Activated CD4-positive, alpha-beta T cell treated with anti-CD3 and anti-CD28 coated beads, Interleukin-2, amount 10 ng/mL, durations not matched to agents 7 days and 5 days (primary cell): ENCODE results near the gene RNGTT. TPM values are rescaled to one million over a fixed set of nuclear protein-coding genes. Genes with fewer than 3 reads are reported as not detected.

Experiments
- CTCF ChIA-PET: fragments of 350-600 bp; sonication (Branson Sonifier 250); formaldehyde crosslinking; loops from one replicate; lab custom pipeline; 2021; ENCODE audit warnings: antibody characterized with exemption; lab: Charles Lee
- POLR2A ChIA-PET: fragments of 350-600 bp; sonication (Branson Sonifier 250); formaldehyde crosslinking; loops from one replicate; lab custom pipeline; 2021; ENCODE audit warnings: antibody characterized with exemption; lab: Charles Lee
- DNase-seq: peaks from one replicate; pipeline ENCODE4 v3.0.0-alpha.2; 2020
- H3K27ac Mint-ChIP-seq: one replicate; pipeline ENCODE4 v1.8.0; 2021; ENCODE audit warnings: mild to moderate bottlenecking, moderate library complexity, mixed read lengths
- H3K27me3 Mint-ChIP-seq: one replicate; pipeline ENCODE4 v1.8.0; 2021; ENCODE audit warnings: mixed read lengths
- H3K36me3 Mint-ChIP-seq: one replicate; pipeline ENCODE4 v1.8.0; 2021; ENCODE audit warnings: low read depth, mixed read lengths
- H3K4me1 Mint-ChIP-seq: one replicate; pipeline ENCODE4 v1.8.0; 2021; ENCODE audit warnings: mixed read lengths
- H3K4me3 Mint-ChIP-seq: one replicate; pipeline ENCODE4 v1.8.0; 2021; ENCODE audit warnings: mild to moderate bottlenecking, moderate library complexity, mixed read lengths
- H3K9me3 Mint-ChIP-seq: one replicate; pipeline ENCODE4 v1.8.0; 2021; ENCODE audit warnings: mixed read lengths
- total RNA-seq, 2 experiments: library from RNA; stranded (reverse); gene quantifications; one replicate each; pipeline ENCODE4 v1.2.3, GENCODE V29; 2021

The RNGTT gene
- total RNA-seq, 2 experiments from 2014 or later = 18.9 to 21.3 TPM

DNA sequence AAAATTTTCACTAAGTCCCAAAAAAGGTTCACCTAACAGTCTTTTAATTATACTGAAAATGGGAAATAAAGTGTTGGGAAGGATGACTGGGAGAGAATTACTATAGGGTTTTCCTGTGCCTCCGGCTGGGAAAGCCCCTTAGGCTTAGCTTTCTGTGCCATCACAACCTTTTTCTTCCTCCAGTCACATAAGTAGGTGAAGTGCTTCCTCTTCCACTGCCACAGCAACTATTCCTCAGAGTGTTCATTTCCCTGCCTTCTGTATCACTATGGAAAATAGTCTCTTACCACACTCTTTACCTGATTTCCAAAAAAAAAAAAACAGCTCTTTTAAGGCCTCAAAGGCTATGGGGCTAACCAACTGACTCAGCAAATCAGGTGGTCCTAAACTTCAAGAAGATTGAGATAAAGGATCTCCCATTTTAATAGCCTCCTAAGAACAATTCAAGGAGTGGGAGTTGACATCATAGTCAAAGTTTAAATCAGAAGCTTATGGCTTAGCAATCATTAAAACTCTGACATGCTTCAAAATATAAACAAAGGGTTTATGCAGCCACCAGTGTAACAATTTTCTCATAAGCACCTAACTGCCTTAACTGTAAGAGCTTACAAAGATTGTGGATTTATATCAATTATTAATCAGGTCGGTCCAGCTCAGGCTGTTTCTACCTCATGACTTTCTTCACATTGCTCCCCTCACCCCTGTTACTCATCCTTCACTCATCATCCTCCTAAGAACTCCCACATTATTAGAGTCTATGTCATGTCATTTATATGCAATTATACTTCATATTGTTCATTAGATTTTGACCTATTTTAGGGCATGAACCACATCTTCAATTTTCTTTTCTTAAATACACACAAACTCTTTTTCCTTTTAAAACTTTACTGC lies 95.3 kb downstream of the RNGTT start:
- no peak overlapping the region for H3K4me3 Mint-ChIP-seq
- no peaks in the 10 kb centered on the region for H3K27me3 Mint-ChIP-seq
- ChIA-PET CTCF (interaction anchor here (0.6 to 1.2 kb wide), 4 partner anchors 9 to 959 kb away, joined by 3 to 4 read pairs (median 4); no protein-coding TSS in a partner anchor), POLR2A (interaction anchor here (0.5 kb wide), 1 partner anchor 478 kb away, joined by 3 read pairs; no protein-coding TSS in a partner anchor)
- peaks cover 22% of the 10 kb centered on the region for H3K36me3 Mint-ChIP-seq
- peaks cover 25% of the 10 kb centered on the region for H3K4me1 Mint-ChIP-seq
- DNase-seq = no peak
- H3K9me3 Mint-ChIP-seq = no peaks in the 10 kb centered on the region
- H3K27ac Mint-ChIP-seq = no peak overlapping the region

DNA sequence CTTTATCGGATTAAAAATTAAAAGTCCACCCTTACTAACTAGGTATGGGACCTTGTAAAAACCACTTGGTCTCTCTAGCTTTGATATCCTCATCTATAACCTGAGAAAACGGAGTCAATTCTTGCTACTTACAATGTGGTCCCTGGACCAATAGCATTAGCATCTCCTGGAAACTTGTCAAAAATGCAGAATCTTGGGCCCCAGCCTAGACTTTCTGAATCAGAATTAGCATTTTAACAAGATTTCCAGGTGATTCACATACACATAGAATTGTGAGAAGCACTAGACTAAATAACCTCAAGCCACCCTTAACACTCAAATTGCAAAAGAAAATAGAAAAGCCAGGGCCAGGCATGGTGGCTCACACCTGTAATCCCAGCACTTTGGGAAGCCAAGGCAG lies 96.6 kb downstream of the RNGTT start:
- peaks cover 20% of the 10 kb centered on the region for H3K4me1 Mint-ChIP-seq
- no peaks in the 10 kb centered on the region for H3K27me3 Mint-ChIP-seq
- no peaks in the 10 kb centered on the region for H3K9me3 Mint-ChIP-seq
- DNase-seq = no peak
- H3K36me3 Mint-ChIP-seq = peaks cover 29% of the 10 kb centered on the region
- no peak overlapping the region for H3K4me3 Mint-ChIP-seq
- H3K27ac Mint-ChIP-seq = no peak overlapping the region
- ChIA-PET POLR2A (no interaction called here), CTCF (no interaction called here)

DNA sequence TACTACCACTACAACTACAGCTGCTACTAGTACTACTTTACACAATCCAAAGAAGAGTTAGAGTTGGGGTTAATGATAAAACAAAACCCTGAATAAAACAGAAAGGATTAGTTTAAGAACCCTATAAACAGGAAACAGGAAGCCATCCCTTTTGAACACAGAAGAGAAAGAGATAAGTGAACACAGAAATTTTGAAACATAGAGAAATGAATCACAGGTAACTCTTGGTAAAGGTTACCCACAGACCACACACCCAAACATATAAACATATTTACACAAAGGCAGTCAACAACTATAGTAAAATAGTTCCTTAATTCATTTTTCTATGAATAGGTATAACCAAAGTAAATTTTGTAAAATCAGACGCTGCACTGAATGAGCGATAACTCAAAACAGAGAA lies 98.1 kb downstream of the RNGTT start:
- no peaks in the 10 kb centered on the region for H3K27me3 Mint-ChIP-seq
- H3K4me1 Mint-ChIP-seq = peaks cover 20% of the 10 kb centered on the region
- ChIA-PET CTCF (no interaction called here), POLR2A (interaction anchor here (0.6 kb wide), 1 partner anchor 970 kb away, joined by 3 read pairs; no protein-coding TSS in a partner anchor)
- H3K9me3 Mint-ChIP-seq = no peaks in the 10 kb centered on the region
- H3K4me3 Mint-ChIP-seq = no peak overlapping the region
- peak overlapping the region; percentile 83 for H3K27ac Mint-ChIP-seq
- DNase-seq = no peak
- H3K36me3 Mint-ChIP-seq = peaks cover 29% of the 10 kb centered on the region

DNA sequence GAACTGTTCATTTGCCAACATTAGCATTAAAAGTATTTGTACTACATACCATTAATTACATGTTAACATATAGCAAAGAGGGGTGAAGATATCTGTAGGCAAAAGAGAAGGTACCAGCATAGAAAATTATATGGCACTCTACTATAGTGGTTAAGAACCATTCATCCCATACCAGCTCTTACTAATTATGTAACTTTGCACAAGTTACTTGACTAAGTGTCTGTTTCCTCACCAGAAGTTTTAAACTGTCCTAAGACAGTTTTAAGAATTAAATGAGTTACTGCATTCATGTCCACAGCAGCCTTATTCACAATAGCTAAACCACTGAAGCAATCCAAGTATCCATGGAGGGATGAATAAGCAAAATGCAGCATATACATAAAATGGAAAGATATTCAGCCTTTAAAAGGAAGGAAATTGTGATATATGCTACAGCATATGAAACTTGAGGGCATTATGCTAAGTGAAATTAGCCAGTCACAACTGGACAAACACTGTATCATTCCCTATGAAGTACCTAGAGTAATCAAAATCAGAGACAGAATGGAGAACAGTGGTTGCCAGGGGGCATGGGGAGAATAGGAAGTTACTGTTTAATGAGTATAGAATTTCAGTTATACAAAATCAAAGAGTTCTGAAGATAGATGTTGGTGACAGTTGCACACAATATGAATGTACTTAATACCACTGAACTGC lies 98.9 kb downstream of the RNGTT start:
- ChIA-PET CTCF (no interaction called here), POLR2A (no interaction called here)
- H3K36me3 Mint-ChIP-seq = peaks cover 29% of the 10 kb centered on the region
- DNase-seq = no peak
- peaks cover 20% of the 10 kb centered on the region for H3K4me1 Mint-ChIP-seq
- no peaks in the 10 kb centered on the region for H3K9me3 Mint-ChIP-seq
- H3K27me3 Mint-ChIP-seq = no peaks in the 10 kb centered on the region
- H3K27ac Mint-ChIP-seq = peak overlapping the region; percentile 58
- H3K4me3 Mint-ChIP-seq = no peak overlapping the region

DNA sequence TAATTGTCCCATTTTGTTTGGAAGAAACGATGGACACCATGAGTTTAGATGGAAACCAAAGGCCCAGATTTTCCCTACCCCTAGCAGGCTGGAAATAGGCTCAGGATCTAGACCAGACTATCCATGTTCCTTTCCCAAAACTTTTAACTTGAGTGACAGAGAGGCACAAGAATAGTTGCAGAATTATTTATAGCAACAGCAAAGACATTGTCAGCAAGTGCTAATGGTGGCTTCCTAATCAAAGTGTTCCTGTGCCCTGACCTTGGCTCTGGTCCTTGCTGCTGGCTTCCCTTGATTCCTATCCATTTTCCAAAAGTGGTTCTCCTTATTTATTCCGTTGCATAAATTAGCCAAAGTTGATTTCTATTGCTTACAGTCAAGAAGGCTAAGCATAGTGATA lies 103.1 kb downstream of the RNGTT start:
- ChIA-PET CTCF (no interaction called here), POLR2A (no interaction called here)
- H3K9me3 Mint-ChIP-seq = no peaks in the 10 kb centered on the region
- no peak overlapping the region for H3K4me3 Mint-ChIP-seq
- no peak overlapping the region for H3K27ac Mint-ChIP-seq
- no peaks in the 10 kb centered on the region for H3K27me3 Mint-ChIP-seq
- no peak for DNase-seq
- H3K36me3 Mint-ChIP-seq = peaks cover 18% of the 10 kb centered on the region
- H3K4me1 Mint-ChIP-seq = peaks cover 8% of the 10 kb centered on the region

DNA sequence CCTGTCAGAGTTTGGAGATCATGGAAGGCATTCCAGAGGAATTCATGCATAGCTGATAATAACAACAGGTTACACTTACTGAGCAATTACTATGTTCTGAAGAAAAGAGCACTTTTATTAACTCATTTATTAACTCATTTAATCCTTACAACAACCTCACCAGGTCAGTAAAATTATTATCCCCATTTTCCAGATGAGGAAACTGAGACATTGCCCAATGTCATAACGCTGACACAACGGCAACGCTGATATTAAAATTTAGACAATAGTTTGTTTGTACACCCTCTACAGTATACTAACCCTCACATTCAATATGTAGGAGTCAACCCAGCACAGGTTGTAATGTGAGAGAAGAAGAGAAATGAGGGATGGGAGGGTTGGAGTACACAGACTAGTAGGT lies 105.0 kb downstream of the RNGTT start:
- H3K4me1 Mint-ChIP-seq = no peaks in the 10 kb centered on the region
- POLR2A ChIA-PET = no interaction called here
- H3K27me3 Mint-ChIP-seq = no peaks in the 10 kb centered on the region
- H3K27ac Mint-ChIP-seq = no peak overlapping the region
- CTCF ChIA-PET = interaction anchor here (0.5 to 1.1 kb wide), 3 partner anchors 9 to 1136 kb away, joined by 3 to 6 read pairs (median 3); no protein-coding TSS in a partner anchor
- H3K9me3 Mint-ChIP-seq = no peaks in the 10 kb centered on the region
- H3K36me3 Mint-ChIP-seq = peaks cover 7% of the 10 kb centered on the region
- DNase-seq = no peak
- H3K4me3 Mint-ChIP-seq = no peak overlapping the region

DNA sequence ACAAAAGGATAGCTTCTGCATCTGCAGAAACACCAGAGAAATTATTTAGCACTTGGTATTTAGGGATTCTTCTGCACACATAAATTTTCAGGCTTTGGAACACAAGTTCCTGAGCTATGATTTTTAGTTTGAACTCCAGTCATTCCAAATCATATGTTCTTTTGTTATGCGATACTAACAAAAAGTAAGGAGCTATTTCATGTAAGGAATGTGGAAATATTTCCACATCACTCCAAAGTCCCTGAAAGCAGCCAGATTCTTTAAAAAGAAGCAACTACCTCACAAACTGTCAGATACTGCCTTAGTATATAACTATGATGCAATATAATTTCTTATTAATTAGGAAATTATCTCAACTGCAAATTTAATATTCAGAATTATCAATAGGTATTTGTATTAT lies 106.9 kb downstream of the RNGTT start:
- Mint-ChIP-seq H3K4me3 (no peak overlapping the region), H3K4me1 (no peaks in the 10 kb centered on the region), H3K9me3 (no peaks in the 10 kb centered on the region), H3K27me3 (no peaks in the 10 kb centered on the region), H3K27ac (no peak overlapping the region), H3K36me3 (peaks cover 5% of the 10 kb centered on the region)
- ChIA-PET POLR2A (no interaction called here), CTCF (interaction anchor here (0.8 to 1.2 kb wide), 2 partner anchors 16 to 1893 kb away, joined by 3 read pairs; no protein-coding TSS in a partner anchor)
- DNase-seq = no peak

DNA sequence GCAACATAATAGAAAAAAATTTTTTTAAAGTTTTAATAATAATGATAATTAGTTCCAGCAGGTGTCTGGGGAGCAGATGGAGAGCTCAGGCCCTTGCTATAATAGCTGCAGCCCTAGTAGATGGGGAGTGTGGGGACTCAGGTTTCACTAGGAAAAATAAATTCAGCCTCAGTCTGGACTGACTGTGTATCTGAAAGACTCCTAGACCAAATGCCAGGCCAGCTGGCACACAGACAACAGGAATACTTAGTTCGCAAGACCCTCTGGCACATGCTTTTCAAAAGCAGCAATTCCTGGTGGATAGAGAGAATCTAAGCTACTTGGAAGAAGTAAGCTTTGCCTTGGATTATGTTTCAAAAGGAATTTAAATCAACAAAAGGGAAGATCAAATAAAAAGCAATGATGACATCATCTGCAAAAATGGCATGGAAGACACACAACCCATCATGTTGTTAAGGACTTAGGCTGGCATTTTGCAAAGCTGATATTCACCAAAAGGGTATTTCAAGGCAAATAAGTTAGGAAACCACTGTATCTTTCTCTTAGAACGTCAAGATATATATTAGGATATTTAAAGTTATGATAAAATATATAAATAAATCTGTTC lies 107.8 kb downstream of the RNGTT start:
- Mint-ChIP-seq H3K36me3 (peaks cover 5% of the 10 kb centered on the region), H3K9me3 (no peaks in the 10 kb centered on the region), H3K4me1 (no peaks in the 10 kb centered on the region), H3K27me3 (no peaks in the 10 kb centered on the region), H3K27ac (no peak overlapping the region), H3K4me3 (no peak overlapping the region)
- DNase-seq = no peak
- ChIA-PET CTCF (interaction anchor here (0.7 to 1.2 kb wide), 2 partner anchors 17 to 1335 kb away, joined by 3 read pairs; no protein-coding TSS in a partner anchor), POLR2A (no interaction called here)

DNA sequence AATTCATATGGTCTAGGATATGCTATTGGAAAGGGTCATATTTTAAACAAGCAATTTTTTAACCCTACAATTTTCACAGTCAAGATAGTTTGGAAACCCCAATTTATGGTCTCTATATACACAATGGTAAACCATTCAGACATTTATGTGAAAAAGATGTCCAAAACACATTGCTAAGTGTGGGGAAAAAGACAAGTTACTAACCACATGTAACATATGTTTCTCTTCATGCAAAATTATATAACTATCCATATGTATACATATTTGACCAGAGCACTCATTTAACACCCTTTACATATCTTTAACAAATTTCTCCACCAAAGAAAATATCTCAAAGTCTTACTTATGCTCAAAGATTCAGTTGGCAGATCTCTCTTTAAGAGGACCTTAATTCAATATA lies 110.6 kb downstream of the RNGTT start:
- Mint-ChIP-seq H3K4me1 (no peaks in the 10 kb centered on the region), H3K36me3 (peaks cover 7% of the 10 kb centered on the region), H3K27ac (no peak overlapping the region), H3K27me3 (no peaks in the 10 kb centered on the region), H3K4me3 (no peak overlapping the region), H3K9me3 (no peaks in the 10 kb centered on the region)
- POLR2A ChIA-PET = no interaction called here
- DNase-seq = no peak
- CTCF ChIA-PET = no interaction called here

DNA sequence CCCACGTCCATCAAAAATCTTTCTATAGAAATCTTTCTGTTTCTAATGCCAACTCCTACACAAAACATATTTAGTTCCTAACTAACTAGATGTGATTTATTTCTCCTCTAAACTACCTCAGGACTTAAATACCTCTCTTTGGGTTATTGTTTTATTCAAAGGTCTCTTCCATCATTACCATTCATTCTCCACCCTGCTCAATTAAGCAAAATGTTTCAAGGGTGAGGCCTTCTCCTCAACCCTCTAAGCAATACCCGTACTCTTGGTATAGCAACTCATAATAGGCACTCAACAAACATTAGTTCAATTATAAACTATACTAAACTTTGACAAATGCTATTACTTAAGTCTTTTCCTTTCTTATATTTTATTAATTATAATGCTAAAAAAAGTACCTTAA lies 111.4 kb downstream of the RNGTT start:
- H3K9me3 Mint-ChIP-seq = no peaks in the 10 kb centered on the region
- ChIA-PET CTCF (no interaction called here), POLR2A (no interaction called here)
- no peak for DNase-seq
- no peaks in the 10 kb centered on the region for H3K27me3 Mint-ChIP-seq
- no peak overlapping the region for H3K27ac Mint-ChIP-seq
- H3K36me3 Mint-ChIP-seq = peaks cover 7% of the 10 kb centered on the region
- H3K4me1 Mint-ChIP-seq = no peaks in the 10 kb centered on the region
- no peak overlapping the region for H3K4me3 Mint-ChIP-seq

DNA sequence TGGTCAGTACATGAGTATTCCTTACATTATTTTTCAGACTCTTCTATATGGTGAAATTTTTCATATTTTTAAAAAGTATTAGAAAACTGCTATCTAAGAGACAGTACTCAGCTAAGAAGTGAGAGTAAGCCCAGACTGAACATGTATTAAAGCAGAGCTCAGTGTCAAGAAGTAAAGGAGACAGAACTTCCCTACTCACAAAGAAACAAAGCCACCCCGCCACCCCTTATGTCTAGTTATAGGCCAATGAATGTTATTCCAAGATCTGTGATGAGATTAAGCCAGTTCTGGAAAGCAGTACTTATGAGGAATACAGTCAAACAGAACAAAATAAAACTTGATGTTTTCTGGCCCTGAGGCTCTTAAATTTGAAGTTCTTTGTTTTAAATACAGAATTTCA lies 114.5 kb downstream of the RNGTT start:
- POLR2A ChIA-PET = no interaction called here
- DNase-seq = no peak
- Mint-ChIP-seq H3K27me3 (no peaks in the 10 kb centered on the region), H3K36me3 (peaks cover 17% of the 10 kb centered on the region), H3K9me3 (no peaks in the 10 kb centered on the region), H3K4me3 (no peak overlapping the region), H3K27ac (no peak overlapping the region), H3K4me1 (no peaks in the 10 kb centered on the region)
- CTCF ChIA-PET = no interaction called here

DNA sequence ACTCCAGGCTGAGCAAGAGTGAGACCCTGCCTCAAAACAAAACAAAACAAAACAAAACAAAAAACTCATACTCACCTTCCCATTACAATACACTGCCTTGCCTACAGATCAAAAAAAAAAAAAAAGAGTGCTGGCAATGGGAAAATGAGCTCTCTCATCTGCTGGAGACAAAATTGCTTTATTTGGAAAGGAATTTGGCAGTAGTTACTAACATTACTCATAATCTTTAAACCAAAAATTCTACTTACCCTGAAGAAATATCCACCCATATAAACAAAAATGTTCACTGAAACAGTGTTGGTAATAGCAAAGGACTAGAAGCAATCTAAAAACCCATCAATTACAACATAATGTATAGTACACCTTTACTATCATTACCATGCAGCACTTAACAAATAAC lies 120.4 kb downstream of the RNGTT start:
- CTCF ChIA-PET = no interaction called here
- no peak for DNase-seq
- no peak overlapping the region for H3K4me3 Mint-ChIP-seq
- no peaks in the 10 kb centered on the region for H3K4me1 Mint-ChIP-seq
- no peaks in the 10 kb centered on the region for H3K27me3 Mint-ChIP-seq
- peaks cover 38% of the 10 kb centered on the region for H3K36me3 Mint-ChIP-seq
- POLR2A ChIA-PET = no interaction called here
- peaks cover 2% of the 10 kb centered on the region for H3K9me3 Mint-ChIP-seq
- no peak overlapping the region for H3K27ac Mint-ChIP-seq

DNA sequence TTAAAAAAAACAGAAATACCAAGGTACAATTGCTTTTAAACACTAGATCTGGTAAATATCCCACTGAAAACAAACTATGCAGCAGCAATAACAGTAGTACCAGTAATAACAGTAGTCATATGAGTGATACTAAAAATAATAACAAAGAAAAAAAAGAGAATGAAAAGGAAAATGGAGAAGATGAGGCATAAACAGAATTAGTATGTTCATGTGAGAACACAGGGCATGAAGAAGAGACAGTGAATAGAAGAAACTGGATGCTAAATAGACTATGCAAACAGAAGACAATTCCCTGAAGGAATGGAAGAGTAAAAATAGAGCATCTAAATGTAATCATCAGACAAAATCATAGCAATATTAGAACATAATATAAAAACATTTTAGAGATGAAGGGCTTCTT lies 121.1 kb downstream of the RNGTT start:
- DNase-seq = no peak
- no peaks in the 10 kb centered on the region for H3K27me3 Mint-ChIP-seq
- peaks cover 2% of the 10 kb centered on the region for H3K9me3 Mint-ChIP-seq
- peaks cover 40% of the 10 kb centered on the region for H3K36me3 Mint-ChIP-seq
- H3K27ac Mint-ChIP-seq = no peak overlapping the region
- no peaks in the 10 kb centered on the region for H3K4me1 Mint-ChIP-seq
- CTCF ChIA-PET = no interaction called here
- POLR2A ChIA-PET = no interaction called here
- H3K4me3 Mint-ChIP-seq = no peak overlapping the region
